ENCODE results near the gene ARHGEF5. TPM values are rescaled to one million over a fixed set of nuclear protein-coding genes. Genes with fewer than 3 reads are reported as not detected.

The ARHGEF5 gene
- polyA plus RNA-seq, 1 donor (not counting 4 experiments of a cell fraction or from before 2014, with no cell fraction given): 24.2 TPM

DNA sequence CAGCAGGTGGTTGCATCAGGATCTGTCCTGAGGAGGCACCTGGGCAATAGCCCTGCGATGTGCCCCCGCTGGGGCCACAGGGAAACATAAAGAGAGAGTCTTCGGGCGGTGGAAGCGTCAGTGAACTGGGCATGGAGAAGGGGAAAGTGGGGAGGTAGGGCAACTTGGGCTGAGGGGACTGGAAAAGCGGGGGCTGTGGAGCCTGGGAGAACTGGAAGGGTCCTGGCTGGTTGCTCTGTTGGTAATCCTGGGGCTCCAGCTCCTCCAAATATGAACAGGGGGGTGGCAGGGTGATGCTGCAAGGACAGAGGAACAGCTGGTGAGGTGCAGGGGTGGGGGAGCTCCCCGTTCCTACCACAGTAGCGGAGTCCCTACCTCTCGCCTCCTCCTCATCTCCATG, 43.1 kb downstream of the ARHGEF5 start:
- FAIRE-seq: no peak

DNA sequence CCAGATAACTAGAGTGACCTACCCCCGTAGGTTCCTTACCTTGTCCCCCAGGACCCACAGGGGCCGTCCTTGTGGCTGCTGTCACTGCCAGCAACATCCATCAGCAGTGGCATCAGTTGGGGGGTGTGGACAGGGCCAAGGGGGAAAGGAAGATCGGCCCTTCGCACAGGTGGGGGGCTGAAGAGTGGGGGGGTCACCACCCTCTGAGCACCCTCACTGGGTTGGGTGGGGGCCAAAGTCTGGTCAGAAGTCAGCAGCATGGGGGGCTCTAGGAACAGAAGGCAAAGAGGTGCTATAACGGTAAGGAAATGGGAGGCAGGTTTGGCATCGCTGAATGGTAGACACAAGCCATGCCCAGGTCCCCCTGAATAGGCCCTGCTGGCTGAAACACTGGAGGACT, 43.7 kb downstream of the ARHGEF5 start:
- Histone ChIP-seq H4K20me1 (ENCODE audit: control insufficient read depth, extremely low read depth, insufficient read depth, low read length) (no peaks in the 10 kb centered on the region), H3K27ac (ENCODE audit: control insufficient read depth, insufficient read depth, low read length) (no peak overlapping the region), H3K27me3 (ENCODE audit: control insufficient read depth, extremely low read depth, insufficient read depth, low read length) (no peaks in the 10 kb centered on the region), H3K9me3 (ENCODE audit: control insufficient read depth, low read depth, low read length) (no peaks in the 10 kb centered on the region), H3K36me3 (ENCODE audit: control insufficient read depth in 2 of 2, extremely low read depth in 1 of 2, insufficient read depth in 2 of 2, low read length in 2 of 2) (no peaks in the 10 kb centered on the region), H2AFZ (ENCODE audit: control insufficient read depth, low read length) (no peak overlapping the region), H3K4me3 (ENCODE audit: control insufficient read depth in 2 of 3, extremely low read depth in 1 of 3, insufficient read depth in 2 of 3, low read depth in 1 of 3, low read length in 3 of 3) (no peak overlapping the region), H3K4me1 (ENCODE audit: control insufficient read depth, extremely low read depth, insufficient read depth, low read length) (no peaks in the 10 kb centered on the region), H3K79me2 (ENCODE audit: control insufficient read depth, insufficient read depth, low read length) (no peaks in the 10 kb centered on the region), H3K9me1 (ENCODE audit: control insufficient read depth, extremely low read depth, insufficient read depth, low read length) (no peaks in the 10 kb centered on the region), H3K9ac (ENCODE audit: control insufficient read depth, extremely low read depth, insufficient read depth, low read length) (no peak overlapping the region), H3K4me2 (ENCODE audit: control insufficient read depth, extremely low read depth, insufficient read depth, low read depth, low read length) (no peak overlapping the region)
- TF ChIP-seq EZH2 (IDR thresholded peaks at IDR 0.05; ENCODE audit: low read length) (no peak), CTCF (optimal IDR thresholded peaks at IDR 0.05 in 1 of 3, IDR thresholded peaks at IDR 0.05 in 1 of 3, conservative IDR thresholded peaks at IDR 0.05 in 1 of 3; ENCODE audit: extremely low read depth in 1 of 3, insufficient read depth in 2 of 3, low read length in 3 of 3) (no peak)
- DNase-seq (ENCODE audit: low read depth, low spot score) (no peak), FAIRE-seq (no peak)
- dilution Hi-C loops (cut with MboI; ENCODE audit: extremely low pct_ligation_motif_present, low sequenced_read_pairs): no loop called here

More for the DNA sequence above, 43.1 kb downstream of the ARHGEF5 start:
- no peaks in the 10 kb centered on the region for H3K9me1 ChIP-seq (ENCODE audit: control insufficient read depth, extremely low read depth, insufficient read depth, low read length)
- no peaks in the 10 kb centered on the region for H3K27me3 ChIP-seq (ENCODE audit: control insufficient read depth, extremely low read depth, insufficient read depth, low read length)
- no peak overlapping the region for H3K27ac ChIP-seq (ENCODE audit: control insufficient read depth, insufficient read depth, low read length)
- no peaks in the 10 kb centered on the region for H3K36me3 ChIP-seq (ENCODE audit: control insufficient read depth in 2 of 2, extremely low read depth in 1 of 2, insufficient read depth in 2 of 2, low read length in 2 of 2)
- H3K9ac ChIP-seq (ENCODE audit: control insufficient read depth, extremely low read depth, insufficient read depth, low read length): no peak overlapping the region
- no peak overlapping the region for H3K4me3 ChIP-seq (ENCODE audit: control insufficient read depth in 2 of 3, extremely low read depth in 1 of 3, insufficient read depth in 2 of 3, low read depth in 1 of 3, low read length in 3 of 3)
- H3K4me1 ChIP-seq (ENCODE audit: control insufficient read depth, extremely low read depth, insufficient read depth, low read length): no peaks in the 10 kb centered on the region
- dilution Hi-C loops (cut with MboI; ENCODE audit: extremely low pct_ligation_motif_present, low sequenced_read_pairs): no loop called here
- no peak for TF ChIP-seq CTCF (optimal IDR thresholded peaks at IDR 0.05 in 1 of 3, IDR thresholded peaks at IDR 0.05 in 1 of 3, conservative IDR thresholded peaks at IDR 0.05 in 1 of 3; ENCODE audit: extremely low read depth in 1 of 3, insufficient read depth in 2 of 3, low read length in 3 of 3)
- TF ChIP-seq EZH2 (IDR thresholded peaks at IDR 0.05; ENCODE audit: low read length): no peak
- H3K4me2 ChIP-seq (ENCODE audit: control insufficient read depth, extremely low read depth, insufficient read depth, low read depth, low read length): no peak overlapping the region
- no peaks in the 10 kb centered on the region for H4K20me1 ChIP-seq (ENCODE audit: control insufficient read depth, extremely low read depth, insufficient read depth, low read length)
- H3K79me2 ChIP-seq (ENCODE audit: control insufficient read depth, insufficient read depth, low read length): no peaks in the 10 kb centered on the region
- DNase-seq (ENCODE audit: low read depth, low spot score): no peak
- H2AFZ ChIP-seq (ENCODE audit: control insufficient read depth, low read length): no peak overlapping the region
- no peaks in the 10 kb centered on the region for H3K9me3 ChIP-seq (ENCODE audit: control insufficient read depth, low read depth, low read length)

All from keratinocyte (primary cell).